HUES64 (cell line): ENCODE results near the gene DIS3L2.

Experiments used
- H3K27ac ChIP-seq: 2 replicates; pipeline ENCODE4 v1.7.0; 2013; ENCODE audit warnings: low read depth, low read length, inconsistent platforms
- H3K27me3 ChIP-seq: 2 replicates; pipeline ENCODE4 v1.6.1; 2013; ENCODE audit warnings: mild to moderate bottlenecking, low read length; ENCODE audit not compliant: insufficient read depth
- H3K36me3 ChIP-seq: 2 replicates; pipeline ENCODE4 v1.6.1; 2013; ENCODE audit warnings: mild to moderate bottlenecking, low read length; ENCODE audit not compliant: insufficient read depth
- H3K4me1 ChIP-seq: 2 replicates; pipeline ENCODE4 v1.6.1; 2013; ENCODE audit warnings: mild to moderate bottlenecking, low read length, moderate library complexity; ENCODE audit not compliant: insufficient read depth
- H3K4me3 ChIP-seq: 2 replicates; pipeline ENCODE4 v1.5.1; 2013; ENCODE audit warnings: mild to moderate bottlenecking, low read length, moderate library complexity
- H3K9ac ChIP-seq: 2 replicates; pipeline ENCODE4 v1.6.1; 2013; ENCODE audit warnings: mild to moderate bottlenecking, low read depth, low read length
- H3K9me3 ChIP-seq: 2 replicates; pipeline ENCODE4 v1.6.1; 2013; ENCODE audit warnings: low read depth, low read length; ENCODE audit not compliant: insufficient read depth
- WGBS: fragments of 150-250, 120-280 bp; methylation state at CpG from one replicate; pipeline ENCODE4 v1.1.7; 2013; ENCODE audit warnings: missing lambda C conversion rate; 5-methylcytosine and 5-hydroxymethylcytosine counted together

DIS3L2 gene

GRCh38 chr2:232255033-232255432, 293.5 kb downstream of the DIS3L2 start:
- H3K27ac ChIP-seq = no peak overlapping the region
- H3K27me3 ChIP-seq = no peaks in the 10 kb centered on the region
- H3K4me3 ChIP-seq = no peak overlapping the region
- no peaks in the 10 kb centered on the region for H3K36me3 ChIP-seq
- WGBS = 97% methylated on average over 5 of the region's 5 CpGs
- no peak overlapping the region for H3K9ac ChIP-seq
- no peaks in the 10 kb centered on the region for H3K4me1 ChIP-seq
- no peaks in the 10 kb centered on the region for H3K9me3 ChIP-seq

DNA sequence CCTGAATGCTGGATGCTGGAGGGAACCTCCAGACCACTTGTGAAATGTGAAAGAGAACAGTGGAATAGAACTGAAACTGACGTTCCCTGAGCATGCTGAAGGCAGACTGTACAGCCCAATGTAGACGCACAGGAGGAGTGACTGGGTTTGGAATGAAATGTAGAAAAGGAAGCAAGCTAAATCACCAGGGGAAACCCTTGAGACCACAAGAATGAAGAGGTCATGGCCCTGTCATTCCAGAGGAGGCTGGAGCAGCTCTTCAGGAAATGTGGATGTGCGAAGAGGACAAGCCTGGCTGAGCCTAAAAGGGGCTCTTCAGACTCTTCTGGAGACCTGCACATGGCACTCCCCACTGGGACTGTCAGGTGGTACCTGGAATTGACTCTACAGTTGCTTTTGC, 298.6 kb downstream of the DIS3L2 start:
- no peaks in the 10 kb centered on the region for H3K27me3 ChIP-seq
- 89% methylated on average over 3 of the region's 3 CpGs for WGBS
- H3K9me3 ChIP-seq = no peaks in the 10 kb centered on the region
- H3K36me3 ChIP-seq = 0 out of 2 replicates have a peak, but pooled peaks cover 4% of the 10 kb centered on the region
- no peak overlapping the region for H3K9ac ChIP-seq
- no peaks in the 10 kb centered on the region for H3K4me1 ChIP-seq
- no peak overlapping the region for H3K27ac ChIP-seq
- no peak overlapping the region for H3K4me3 ChIP-seq

- H3K27me3 ChIP-seq = no peaks in the 10 kb centered on the region
- 88% methylated on average over 2 of the region's 2 CpGs for WGBS
- H3K9me3 ChIP-seq = no peaks in the 10 kb centered on the region
- H3K4me1 ChIP-seq = no peaks in the 10 kb centered on the region
- no peak overlapping the region for H3K27ac ChIP-seq
- no peak overlapping the region for H3K9ac ChIP-seq
- H3K4me3 ChIP-seq = no peak overlapping the region
- H3K36me3 ChIP-seq = 0 out of 2 replicates have a peak, but pooled peaks cover 4% of the 10 kb centered on the region
These were observed 300.3 kb downstream of the DIS3L2 start for GRCh38 chr2:232261776-232262175.

- no peaks in the 10 kb centered on the region for H3K27me3 ChIP-seq
- no peaks in the 10 kb centered on the region for H3K9me3 ChIP-seq
- H3K36me3 ChIP-seq = 0 out of 2 replicates have a peak, but pooled peaks cover 4% of the 10 kb centered on the region
- no peak overlapping the region for H3K9ac ChIP-seq
- no peak overlapping the region for H3K4me3 ChIP-seq
- no peak overlapping the region for H3K27ac ChIP-seq
- H3K4me1 ChIP-seq = no peaks in the 10 kb centered on the region
- WGBS = 93% methylated on average over 15 of the region's 15 CpGs
These were observed 301.8 kb downstream of the DIS3L2 start for GRCh38 chr2:232263295-232263694.

DNA sequence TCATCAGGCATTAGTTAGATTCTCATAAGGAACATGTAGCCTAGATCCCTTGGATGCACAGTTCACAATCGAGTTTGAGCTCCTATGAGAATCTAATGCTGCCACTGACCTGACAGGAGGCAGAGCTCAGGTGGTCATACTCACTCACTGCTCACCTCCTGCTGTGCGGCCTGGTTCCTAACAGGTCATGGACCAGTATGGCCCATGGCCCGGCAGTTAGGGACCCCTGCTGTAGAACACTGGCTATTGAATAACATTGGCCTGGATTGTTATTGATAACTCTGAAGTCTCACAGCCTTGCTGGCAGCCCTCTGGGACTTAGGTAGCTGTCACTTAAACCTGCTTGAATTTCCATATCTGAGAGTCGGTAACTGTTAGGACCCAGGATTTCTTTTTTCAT, 302.6 kb downstream of the DIS3L2 start:
- 0 out of 2 replicates have a peak, but pooled peaks cover 4% of the 10 kb centered on the region for H3K36me3 ChIP-seq
- H3K27ac ChIP-seq = no peak overlapping the region
- no peaks in the 10 kb centered on the region for H3K4me1 ChIP-seq
- H3K27me3 ChIP-seq = no peaks in the 10 kb centered on the region
- 90% methylated on average over 4 of the region's 4 CpGs for WGBS
- no peak overlapping the region for H3K9ac ChIP-seq
- H3K9me3 ChIP-seq = no peaks in the 10 kb centered on the region
- H3K4me3 ChIP-seq = no peak overlapping the region

DNA sequence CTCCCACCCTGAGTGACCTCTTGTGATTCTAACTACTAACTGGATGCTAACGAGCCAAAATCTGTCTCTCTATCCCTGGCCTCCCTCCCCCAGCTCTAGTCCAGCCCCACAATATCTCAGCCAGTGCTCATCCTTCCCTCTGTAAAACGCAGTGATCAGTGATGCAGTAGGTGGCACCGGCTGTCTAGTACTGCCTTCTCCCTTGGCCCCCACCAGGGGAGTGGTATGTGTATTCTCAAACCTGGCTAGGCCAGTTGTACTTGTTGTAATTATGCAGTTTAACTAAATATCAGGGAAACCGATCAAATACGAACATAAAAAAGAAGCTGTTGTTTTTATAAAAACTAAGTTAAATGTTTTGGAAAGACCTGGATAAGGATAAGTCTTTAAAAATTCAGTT, 303.8 kb downstream of the DIS3L2 start:
- Histone ChIP-seq H3K27ac (no peak overlapping the region), H3K36me3 (0 out of 2 replicates have a peak, but pooled peaks cover 4% of the 10 kb centered on the region), H3K4me1 (0 out of 2 replicates have a peak, but pooled peaks cover 7% of the 10 kb centered on the region), H3K27me3 (no peaks in the 10 kb centered on the region), H3K9me3 (no peaks in the 10 kb centered on the region), H3K9ac (no peak overlapping the region), H3K4me3 (no peak overlapping the region)
- WGBS = 84% methylated on average over 5 of the region's 5 CpGs

- H3K4me3 ChIP-seq = no peak overlapping the region
- H3K9me3 ChIP-seq = no peaks in the 10 kb centered on the region
- H3K27me3 ChIP-seq = no peaks in the 10 kb centered on the region
- no peak overlapping the region for H3K9ac ChIP-seq
- no peak overlapping the region for H3K27ac ChIP-seq
- H3K36me3 ChIP-seq = 0 out of 2 replicates have a peak, but pooled peaks cover 4% of the 10 kb centered on the region
- peaks cover 13% of the 10 kb centered on the region; the same call in 1 of the 2 replicates for H3K4me1 ChIP-seq
- 78% methylated on average over 4 of the region's 4 CpGs for WGBS
These were observed 307.2 kb downstream of the DIS3L2 start for GRCh38 chr2:232268636-232269165.

GRCh38 chr2:232269867-232270266, 308.4 kb downstream of the DIS3L2 start:
- no peak overlapping the region for H3K9ac ChIP-seq
- no peaks in the 10 kb centered on the region for H3K9me3 ChIP-seq
- H3K36me3 ChIP-seq = no peaks in the 10 kb centered on the region
- H3K27me3 ChIP-seq = no peaks in the 10 kb centered on the region
- no peak overlapping the region for H3K4me3 ChIP-seq
- H3K27ac ChIP-seq = no peak overlapping the region
- WGBS = 75% methylated on average over 6 of the region's 7 CpGs
- peaks cover 13% of the 10 kb centered on the region; the same call in 1 of the 2 replicates for H3K4me1 ChIP-seq

DNA sequence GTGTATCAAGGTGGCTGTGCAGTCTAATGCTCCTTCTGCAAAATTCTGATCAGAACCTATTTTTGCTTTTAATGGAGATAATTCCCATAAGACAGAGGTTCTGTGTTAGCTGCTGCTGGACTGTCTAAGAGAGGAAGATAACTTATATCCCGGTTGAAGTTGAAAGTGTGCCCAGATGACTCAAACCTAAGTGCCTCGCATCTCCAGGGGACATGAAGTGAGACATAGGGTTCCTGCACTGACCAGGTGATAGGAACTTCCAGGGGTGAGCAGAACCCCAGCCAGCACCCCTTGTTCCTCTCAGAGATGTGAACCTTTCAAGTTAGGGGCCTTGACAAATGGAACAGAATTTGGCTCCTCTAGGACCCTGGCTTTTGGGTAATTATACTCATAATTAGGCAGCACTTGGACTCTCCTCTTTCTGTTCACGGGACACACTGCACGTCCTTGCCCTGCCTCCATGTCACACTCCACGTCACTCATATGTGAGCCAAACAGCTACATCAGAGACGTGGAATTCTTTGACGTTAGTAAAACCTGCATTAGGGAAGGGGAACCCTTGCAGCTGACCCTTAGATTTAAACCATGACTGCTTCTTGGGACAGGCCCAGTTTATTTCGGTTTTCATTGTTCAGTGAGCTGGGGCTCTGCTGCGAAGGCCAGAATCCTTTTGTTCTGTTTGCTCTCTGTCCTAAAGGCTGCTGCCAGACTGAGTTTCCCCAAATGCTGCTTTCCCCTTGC, 312.6 kb downstream of the DIS3L2 start:
- Histone ChIP-seq H3K4me3 (no peak overlapping the region), H3K9me3 (no peaks in the 10 kb centered on the region), H3K36me3 (no peaks in the 10 kb centered on the region), H3K27ac (no peak overlapping the region), H3K4me1 (peaks cover 28% of the 10 kb centered on the region), H3K27me3 (no peaks in the 10 kb centered on the region), H3K9ac (no peak overlapping the region)
- 90% methylated on average over 9 of the region's 9 CpGs for WGBS

GRCh38 chr2:232275670-232276069, 314.2 kb downstream of the DIS3L2 start:
- no peaks in the 10 kb centered on the region for H3K9me3 ChIP-seq
- no peaks in the 10 kb centered on the region for H3K36me3 ChIP-seq
- no peaks in the 10 kb centered on the region for H3K27me3 ChIP-seq
- H3K27ac ChIP-seq = no peak overlapping the region
- 94% methylated on average over 5 of the region's 5 CpGs for WGBS
- no peak overlapping the region for H3K4me3 ChIP-seq
- no peak overlapping the region for H3K9ac ChIP-seq
- peaks cover 20% of the 10 kb centered on the region for H3K4me1 ChIP-seq

DNA sequence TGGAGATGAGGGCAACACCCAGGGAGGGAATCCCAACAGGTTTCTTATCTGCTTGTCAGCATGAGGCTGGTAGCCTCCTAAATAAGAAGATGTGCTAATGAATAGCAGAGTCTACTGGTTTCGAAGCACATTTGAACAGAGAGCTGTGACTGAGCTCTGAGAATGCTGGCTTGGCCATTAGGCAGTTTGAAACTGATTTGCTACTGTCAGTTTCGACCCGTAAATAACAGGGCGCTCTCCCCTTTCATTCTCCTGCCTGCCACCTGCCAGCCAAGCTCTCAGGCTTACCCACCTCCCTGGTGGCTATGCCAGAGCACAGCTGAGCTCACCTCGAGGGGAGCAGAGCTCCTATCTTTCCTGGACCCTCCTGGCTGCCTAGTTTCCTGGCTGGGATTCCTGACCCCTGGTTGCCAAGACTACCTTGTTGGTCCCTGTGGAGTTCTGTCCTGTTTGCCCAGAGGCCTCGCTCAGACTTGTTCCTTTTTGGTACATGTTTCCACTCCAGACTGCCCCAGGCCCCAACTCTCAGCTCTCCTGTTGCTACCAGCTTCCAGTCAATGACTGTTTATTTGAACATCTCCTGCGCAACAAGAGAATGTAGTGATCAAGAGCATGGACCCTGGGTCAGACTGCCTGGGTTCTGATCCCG, 314.7 kb downstream of the DIS3L2 start:
- Histone ChIP-seq H3K4me1 (peaks cover 15% of the 10 kb centered on the region), H3K4me3 (no peak overlapping the region), H3K27me3 (no peaks in the 10 kb centered on the region), H3K9ac (no peak overlapping the region), H3K27ac (no peak overlapping the region), H3K9me3 (no peaks in the 10 kb centered on the region), H3K36me3 (no peaks in the 10 kb centered on the region)
- 83% methylated on average over 8 of the region's 8 CpGs for WGBS
